ENCODE results near the gene EFHB. TPM values are rescaled to one million over a fixed set of nuclear protein-coding genes. Genes with fewer than 3 reads are reported as not detected.
"Not testable (repeated sequence)": the region's sequence is repeated elsewhere in the genome, so short reads cannot be mapped to it uniquely, and the experiment has no call there.

The EFHB gene
- total RNA-seq, 4 donors from 2014 or later, result 0.27 to 2.4 TPM; not detected in 2

- Histone ChIP-seq H3K9me3 (no peaks in the 10 kb centered on the region), H3K27ac (no peak overlapping the region), H3K4me3 (no peak overlapping the region), H3K36me3 (no peaks in the 10 kb centered on the region), H3K27me3 (no peaks in the 10 kb centered on the region), H3K4me1 (peaks cover 0 to 21% (median 7%) of the 10 kb centered on the region in 3 donors)
- WGBS, 2 donors (ENCODE audit: low coverage in 1 of 2), result 43% methylated on average over 1 of the region's 1 CpG; no CpG with 5 or more reads in 1 of the 2 donors
- no peak for ATAC-seq
- TF ChIP-seq CTCF (IDR thresholded peaks at IDR 0.05), result no peak
- TF ChIP-seq EP300 (IDR thresholded peaks at IDR 0.05), result no peak
- TF ChIP-seq POLR2A (IDR thresholded peaks at IDR 0.05), result no peak
- no peak for TF ChIP-seq POLR2AphosphoS5 (IDR thresholded peaks at IDR 0.05)
These were observed 42.3 kb downstream of the EFHB start for GRCh38 chr3:19891740-19892139.

- WGBS, 2 donors (ENCODE audit: low coverage in 1 of 2), result 70 to 87% methylated on average over 5 of the region's 5 CpGs
- no peaks in the 10 kb centered on the region for H3K9me3 ChIP-seq
- peaks cover 0 to 21% (median 7%) of the 10 kb centered on the region in 3 donors for H3K4me1 ChIP-seq
- no peaks in the 10 kb centered on the region for H3K36me3 ChIP-seq
- no peaks in the 10 kb centered on the region for H3K27me3 ChIP-seq
- ATAC-seq, result no peak
- TF ChIP-seq POLR2AphosphoS5 (IDR thresholded peaks at IDR 0.05), result no peak
- TF ChIP-seq CTCF (IDR thresholded peaks at IDR 0.05), result no peak
- TF ChIP-seq EP300 (IDR thresholded peaks at IDR 0.05), result no peak
- TF ChIP-seq POLR2A (IDR thresholded peaks at IDR 0.05), result no peak
- H3K27ac ChIP-seq, result peak overlapping the region in 3 of 4 donors; percentile 48 to 67 (median 56)
- H3K4me3 ChIP-seq, result no peak overlapping the region
These were observed 45.4 kb downstream of the EFHB start for GRCh38 chr3:19888428-19889152.

- 92 to 93% methylated on average over 4 of the region's 4 CpGs for WGBS, 2 donors (ENCODE audit: low coverage in 1 of 2)
- H3K27ac ChIP-seq, ATAC-seq, H3K27me3 ChIP-seq, H3K4me3 ChIP-seq, H3K9me3 ChIP-seq, H3K36me3 ChIP-seq: not testable (repeated sequence)
- peaks cover 0 to 21% (median 7%) of the 10 kb centered on the region in 3 donors for H3K4me1 ChIP-seq
These were observed 46.9 kb downstream of the EFHB start for GRCh38 chr3:19887122-19887521.

- Histone ChIP-seq H3K9me3 (no peaks in the 10 kb centered on the region), H3K4me3 (no peak overlapping the region), H3K27ac (no peak overlapping the region), H3K36me3 (no peaks in the 10 kb centered on the region), H3K4me1 (peaks cover 0 to 21% (median 7%) of the 10 kb centered on the region in 3 donors), H3K27me3 (no peaks in the 10 kb centered on the region)
- no peak for TF ChIP-seq EP300 (IDR thresholded peaks at IDR 0.05)
- TF ChIP-seq CTCF (IDR thresholded peaks at IDR 0.05), result no peak
- no peak for TF ChIP-seq POLR2AphosphoS5 (IDR thresholded peaks at IDR 0.05)
- TF ChIP-seq POLR2A (IDR thresholded peaks at IDR 0.05), result no peak
- no peak for ATAC-seq
These were observed 47.6 kb downstream of the EFHB start for GRCh38 chr3:19886404-19886803.

GRCh38 chr3:19885468-19885867 lies 48.5 kb downstream of the EFHB start:
- ATAC-seq, result no peak
- Histone ChIP-seq H3K4me1 (peaks cover 0 to 21% (median 7%) of the 10 kb centered on the region in 3 donors), H3K4me3 (no peak overlapping the region), H3K36me3 (no peaks in the 10 kb centered on the region), H3K27me3 (no peaks in the 10 kb centered on the region), H3K27ac (no peak overlapping the region), H3K9me3 (no peaks in the 10 kb centered on the region)
- 51 to 65% methylated on average over 5 of the region's 5 CpGs for WGBS, 2 donors (ENCODE audit: low coverage in 1 of 2)
- peak; percentile 23 to 55 (median 36) for TF ChIP-seq CTCF (IDR thresholded peaks at IDR 0.05)
- no peak for TF ChIP-seq POLR2AphosphoS5 (IDR thresholded peaks at IDR 0.05)
